Sigmoid colon (tissue), 4 donors: Measurements from ENCODE around the gene STXBP4.

Experiments used
- CTCF ChIP-seq, 4 experiments: fragments of 450-650 bp in 3 of 4; fragments of 200-600 bp in 1 of 4; IDR thresholded peaks; one replicate each; pipeline ENCODE4 v1.5.1; 2016 to 2019; ENCODE audit warnings: antibody characterized with exemption in 4 of 4, mild to moderate bottlenecking in 3 of 4, moderate library complexity in 2 of 4
- POLR2A ChIP-seq, 2 donors: fragments of 450-650 bp; IDR thresholded peaks; one replicate each; pipeline ENCODE4 v1.6.1; 2016; ENCODE audit warnings: antibody characterized with exemption in 2 of 2, mild to moderate bottlenecking in 2 of 2, moderate library complexity in 2 of 2
- POLR2AphosphoS5 ChIP-seq, 4 donors: sonication (generic); formaldehyde crosslinking; IDR thresholded peaks; one replicate each; pipeline ENCODE4 v1.6.1; 2017; ENCODE audit warnings: antibody characterized with exemption in 4 of 4

GRCh38 chr17:55002458-55002857, 33.9 kb downstream of the STXBP4 start:
- TF ChIP-seq CTCF (IDR thresholded peaks at IDR 0.05) (no peak), POLR2AphosphoS5 (IDR thresholded peaks at IDR 0.05) (no peak), POLR2A (IDR thresholded peaks at IDR 0.05) (no peak)
